ENCODE data around the gene PCDHGA5.

The PCDHGA5 gene

GRCh38 chr5:141363952-141364660 is at the start of gene PCDHGA5:
TSS of gene PCDHGA5 (plus strand) at chr5:141364162. CDS start at chr5:141364331, 169 bp downstream.
- TF ChIP-seq GATA2 (IDR thresholded peaks at IDR 0.05; ENCODE audit: low read depth, low read length) (no peak), GATA3 (IDR thresholded peaks at IDR 0.05; ENCODE audit: low read depth, low read length) (no peak)

- TF ChIP-seq GATA2 (IDR thresholded peaks at IDR 0.05; ENCODE audit: low read depth, low read length) (no peak), GATA3 (IDR thresholded peaks at IDR 0.05; ENCODE audit: low read depth, low read length) (no peak)
Observed at GRCh38 chr5:141319202-141319601, 44.8 kb upstream of the PCDHGA5 start.

- TF ChIP-seq GATA2 (IDR thresholded peaks at IDR 0.05; ENCODE audit: low read depth, low read length), result no peak
- no peak for TF ChIP-seq GATA3 (IDR thresholded peaks at IDR 0.05; ENCODE audit: low read depth, low read length)
Observed at GRCh38 chr5:141319699-141320098, 44.3 kb upstream of the PCDHGA5 start.

GRCh38 chr5:141320225-141321169 is 43.5 kb upstream of the PCDHGA5 start, which contains the start of gene TAF7:
TSS of gene TAF7 (minus strand) at chr5:141320784. CDS start at chr5:141320044, 740 bp downstream.
- no peak for TF ChIP-seq GATA3 (IDR thresholded peaks at IDR 0.05; ENCODE audit: low read depth, low read length)
- TF ChIP-seq GATA2 (IDR thresholded peaks at IDR 0.05; ENCODE audit: low read depth, low read length), result no peak

- TF ChIP-seq GATA2 (IDR thresholded peaks at IDR 0.05; ENCODE audit: low read depth, low read length) (no peak), GATA3 (IDR thresholded peaks at IDR 0.05; ENCODE audit: low read depth, low read length) (no peak)
Observed at GRCh38 chr5:141322261-141322660, 41.7 kb upstream of the PCDHGA5 start.

- TF ChIP-seq GATA3 (IDR thresholded peaks at IDR 0.05; ENCODE audit: low read depth, low read length) (no peak), GATA2 (IDR thresholded peaks at IDR 0.05; ENCODE audit: low read depth, low read length) (no peak)
Observed at GRCh38 chr5:141326088-141326854, 37.7 kb upstream of the PCDHGA5 start.

- TF ChIP-seq GATA2 (IDR thresholded peaks at IDR 0.05; ENCODE audit: low read depth, low read length) (no peak), GATA3 (IDR thresholded peaks at IDR 0.05; ENCODE audit: low read depth, low read length) (no peak)
Observed at GRCh38 chr5:141328231-141328630, 35.7 kb upstream of the PCDHGA5 start.

GRCh38 chr5:141330299-141331080 is 33.5 kb upstream of the PCDHGA5 start, which contains the start of gene PCDHGA1:
TSS of gene PCDHGA1 (plus strand) at chr5:141330514.
- TF ChIP-seq GATA3 (IDR thresholded peaks at IDR 0.05; ENCODE audit: low read depth, low read length), result no peak
- no peak for TF ChIP-seq GATA2 (IDR thresholded peaks at IDR 0.05; ENCODE audit: low read depth, low read length)

- TF ChIP-seq GATA2 (IDR thresholded peaks at IDR 0.05; ENCODE audit: low read depth, low read length), result no peak
- no peak for TF ChIP-seq GATA3 (IDR thresholded peaks at IDR 0.05; ENCODE audit: low read depth, low read length)
Observed at GRCh38 chr5:141338538-141339306, 25.2 kb upstream of the PCDHGA5 start, which contains the start of gene PCDHGA2. TSS of gene PCDHGA2 (plus strand) at chr5:141338760.

- TF ChIP-seq GATA3 (IDR thresholded peaks at IDR 0.05; ENCODE audit: low read depth, low read length) (no peak), GATA2 (IDR thresholded peaks at IDR 0.05; ENCODE audit: low read depth, low read length) (no peak)
Observed at GRCh38 chr5:141342773-141343172, 21.2 kb upstream of the PCDHGA5 start.

GRCh38 chr5:141343242-141343952 is 20.6 kb upstream of the PCDHGA5 start, which contains the start of gene PCDHGA3:
TSS of gene PCDHGA3 (plus strand) at chr5:141343829. CDS start at chr5:141344034, 205 bp downstream.
- no peak for TF ChIP-seq GATA2 (IDR thresholded peaks at IDR 0.05; ENCODE audit: low read depth, low read length)
- no peak for TF ChIP-seq GATA3 (IDR thresholded peaks at IDR 0.05; ENCODE audit: low read depth, low read length)

Measured in SH-SY5Y (cell line).